Measurements from ENCODE around the gene SRL. TPM values are rescaled to one million over a fixed set of nuclear protein-coding genes. Genes with fewer than 3 reads are reported as not detected.

Gene SRL
- total and polyA plus RNA-seq, 2 of the 13 experiments (the other 11 are each of a cell fraction or from before 2014, with no cell fraction given): 0.05 TPM; not detected in 1

GRCh38 chr16:4212934-4213296 is 29.0 kb downstream of the SRL start (continued):
- TF ChIP-seq ZNF382 (CRISPR knock-in tag; IDR thresholded peaks at IDR 0.05; ENCODE audit: borderline replicate concordance) (no peak), ZSCAN21 (CRISPR knock-in tag; IDR thresholded peaks at IDR 0.05; ENCODE audit: borderline replicate concordance) (no peak), ELF3 (CRISPR knock-in tag; IDR thresholded peaks at IDR 0.05) (peak; percentile 86), TCF7L2 (IDR thresholded peaks at IDR 0.05; ENCODE audit: low read depth, low read length) (no peak), ETV5 (CRISPR knock-in tag; IDR thresholded peaks at IDR 0.05; ENCODE audit: borderline replicate concordance) (peak; percentile 64; the same call in 1 of the 2 replicates), LCORL (IDR thresholded peaks at IDR 0.05) (no peak), LCORL (CRISPR knock-in tag; IDR thresholded peaks at IDR 0.05) (peak; percentile 29; the same call in 1 of the 2 replicates), CAMTA2 (CRISPR knock-in tag; IDR thresholded peaks at IDR 0.05; ENCODE audit: borderline replicate concordance) (no peak), FOXM1 (CRISPR knock-in tag; IDR thresholded peaks at IDR 0.05) (no peak), NFRKB (IDR thresholded peaks at IDR 0.05) (no peak), SRSF9 (IDR thresholded peaks at IDR 0.05; ENCODE audit: borderline replicate concordance, insufficient read depth, low read depth, low read length, poor library complexity, severe bottlenecking) (no peak), ZC3H13 (CRISPR knock-in tag; IDR thresholded peaks at IDR 0.05) (no peak), MAF1 (CRISPR knock-in tag; IDR thresholded peaks at IDR 0.05; ENCODE audit: borderline replicate concordance) (no peak), YY1 (IDR thresholded peaks at IDR 0.05; ENCODE audit: insufficient read depth, insufficient replicate concordance, low read depth, low read length) (no peak), ZNF879 (CRISPR knock-in tag; IDR thresholded peaks at IDR 0.05) (no peak), ATRX (CRISPR knock-in tag; IDR thresholded peaks at IDR 0.05; ENCODE audit: borderline replicate concordance) (no peak), ZSCAN5A (CRISPR knock-in tag; IDR thresholded peaks at IDR 0.05; ENCODE audit: borderline replicate concordance) (no peak), RARA (CRISPR knock-in tag; IDR thresholded peaks at IDR 0.05) (peak; percentile 46; the same call in 1 of the 2 replicates), RARG (CRISPR knock-in tag; IDR thresholded peaks at IDR 0.05; ENCODE audit: low read depth) (no peak), ZNF230 (CRISPR knock-in tag; IDR thresholded peaks at IDR 0.05) (no peak), HNF4A (CRISPR knock-in tag; IDR thresholded peaks at IDR 0.05) (peak; percentile 13; the same call in 1 of the 2 replicates), CCAR2 (optimal IDR thresholded peaks at IDR 0.05; ENCODE audit: low read depth, low read length) (no peak), PHF5A (CRISPR knock-in tag; IDR thresholded peaks at IDR 0.05; ENCODE audit: low read depth, unreplicated experiment) (no peak), TOPORS (CRISPR knock-in tag; IDR thresholded peaks at IDR 0.05) (no peak), ZSCAN30 (CRISPR knock-in tag; IDR thresholded peaks at IDR 0.05) (no peak), HOXA3 (CRISPR knock-in tag; IDR thresholded peaks at IDR 0.05) (no peak)
- TF ChIP-seq, protein P1, sequence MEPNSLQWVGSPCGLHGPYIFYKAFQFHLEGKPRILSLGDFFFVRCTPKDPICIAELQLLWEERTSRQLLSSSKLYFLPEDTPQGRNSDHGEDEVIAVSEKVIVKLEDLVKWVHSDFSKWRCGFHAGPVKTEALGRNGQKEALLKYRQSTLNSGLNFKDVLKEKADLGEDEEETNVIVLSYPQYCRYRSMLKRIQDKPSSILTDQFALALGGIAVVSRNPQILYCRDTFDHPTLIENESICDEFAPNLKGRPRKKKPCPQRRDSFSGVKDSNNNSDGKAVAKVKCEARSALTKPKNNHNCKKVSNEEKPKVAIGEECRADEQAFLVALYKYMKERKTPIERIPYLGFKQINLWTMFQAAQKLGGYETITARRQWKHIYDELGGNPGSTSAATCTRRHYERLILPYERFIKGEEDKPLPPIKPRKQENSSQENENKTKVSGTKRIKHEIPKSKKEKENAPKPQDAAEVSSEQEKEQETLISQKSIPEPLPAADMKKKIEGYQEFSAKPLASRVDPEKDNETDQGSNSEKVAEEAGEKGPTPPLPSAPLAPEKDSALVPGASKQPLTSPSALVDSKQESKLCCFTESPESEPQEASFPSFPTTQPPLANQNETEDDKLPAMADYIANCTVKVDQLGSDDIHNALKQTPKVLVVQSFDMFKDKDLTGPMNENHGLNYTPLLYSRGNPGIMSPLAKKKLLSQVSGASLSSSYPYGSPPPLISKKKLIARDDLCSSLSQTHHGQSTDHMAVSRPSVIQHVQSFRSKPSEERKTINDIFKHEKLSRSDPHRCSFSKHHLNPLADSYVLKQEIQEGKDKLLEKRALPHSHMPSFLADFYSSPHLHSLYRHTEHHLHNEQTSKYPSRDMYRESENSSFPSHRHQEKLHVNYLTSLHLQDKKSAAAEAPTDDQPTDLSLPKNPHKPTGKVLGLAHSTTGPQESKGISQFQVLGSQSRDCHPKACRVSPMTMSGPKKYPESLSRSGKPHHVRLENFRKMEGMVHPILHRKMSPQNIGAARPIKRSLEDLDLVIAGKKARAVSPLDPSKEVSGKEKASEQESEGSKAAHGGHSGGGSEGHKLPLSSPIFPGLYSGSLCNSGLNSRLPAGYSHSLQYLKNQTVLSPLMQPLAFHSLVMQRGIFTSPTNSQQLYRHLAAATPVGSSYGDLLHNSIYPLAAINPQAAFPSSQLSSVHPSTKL (CRISPR knock-in tag; IDR thresholded peaks at IDR 0.05): 0 out of 2 replicates have a peak, but pooled peaks have one; percentile 8
- TF ChIP-seq, protein P2, sequence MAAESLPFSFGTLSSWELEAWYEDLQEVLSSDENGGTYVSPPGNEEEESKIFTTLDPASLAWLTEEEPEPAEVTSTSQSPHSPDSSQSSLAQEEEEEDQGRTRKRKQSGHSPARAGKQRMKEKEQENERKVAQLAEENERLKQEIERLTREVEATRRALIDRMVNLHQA (CRISPR knock-in tag; IDR thresholded peaks at IDR 0.05): no peak

Measured in HepG2 (cell line).